ENCODE results near the gene RFTN1.

The RFTN1 gene

DNA sequence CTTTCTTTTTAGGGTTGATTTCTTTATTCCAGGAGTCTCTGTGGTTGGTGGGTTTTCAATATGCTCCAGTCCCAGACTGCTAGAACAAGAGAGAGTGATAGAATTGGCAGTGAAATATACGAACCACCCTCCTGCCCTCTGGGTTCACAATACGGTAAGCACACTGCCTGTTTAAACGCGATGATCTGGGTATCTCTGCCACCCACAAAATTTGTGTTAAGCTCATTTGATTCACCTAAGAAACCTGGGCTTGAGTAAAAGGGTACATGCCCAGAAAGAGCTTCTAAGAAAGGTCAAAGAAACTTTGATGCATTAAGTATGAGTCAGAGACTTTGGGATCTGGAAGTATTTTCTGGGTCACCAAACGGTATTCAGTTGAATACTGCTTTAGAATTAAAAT lies 218.7 kb downstream of the RFTN1 start:
- DNase-seq = no peak
- TF ChIP-seq POLR2A (IDR thresholded peaks at IDR 0.05; ENCODE audit: low read length) = no peak
- no peak for TF ChIP-seq GATA1 (IDR thresholded peaks at IDR 0.05; ENCODE audit: low read depth, low read length)

DNA sequence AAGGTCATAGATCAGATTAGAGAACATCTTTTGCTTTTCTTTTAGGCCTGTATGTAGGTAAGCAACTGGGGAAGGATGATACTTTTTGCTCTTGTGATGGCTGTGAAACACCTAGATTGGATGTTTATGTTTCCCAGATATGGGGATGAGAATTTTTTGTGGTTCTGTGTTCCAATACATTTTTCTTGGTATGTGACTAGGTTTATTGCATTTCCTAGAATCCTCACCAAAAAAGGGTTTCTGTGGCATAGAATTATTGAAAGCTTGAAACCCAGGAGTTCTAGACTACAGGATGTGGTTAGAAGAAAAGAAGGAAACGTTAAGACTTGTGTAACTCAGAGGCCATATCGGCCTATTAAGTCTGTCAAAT lies 222.7 kb downstream of the RFTN1 start:
- DNase-seq = no peak

DNA sequence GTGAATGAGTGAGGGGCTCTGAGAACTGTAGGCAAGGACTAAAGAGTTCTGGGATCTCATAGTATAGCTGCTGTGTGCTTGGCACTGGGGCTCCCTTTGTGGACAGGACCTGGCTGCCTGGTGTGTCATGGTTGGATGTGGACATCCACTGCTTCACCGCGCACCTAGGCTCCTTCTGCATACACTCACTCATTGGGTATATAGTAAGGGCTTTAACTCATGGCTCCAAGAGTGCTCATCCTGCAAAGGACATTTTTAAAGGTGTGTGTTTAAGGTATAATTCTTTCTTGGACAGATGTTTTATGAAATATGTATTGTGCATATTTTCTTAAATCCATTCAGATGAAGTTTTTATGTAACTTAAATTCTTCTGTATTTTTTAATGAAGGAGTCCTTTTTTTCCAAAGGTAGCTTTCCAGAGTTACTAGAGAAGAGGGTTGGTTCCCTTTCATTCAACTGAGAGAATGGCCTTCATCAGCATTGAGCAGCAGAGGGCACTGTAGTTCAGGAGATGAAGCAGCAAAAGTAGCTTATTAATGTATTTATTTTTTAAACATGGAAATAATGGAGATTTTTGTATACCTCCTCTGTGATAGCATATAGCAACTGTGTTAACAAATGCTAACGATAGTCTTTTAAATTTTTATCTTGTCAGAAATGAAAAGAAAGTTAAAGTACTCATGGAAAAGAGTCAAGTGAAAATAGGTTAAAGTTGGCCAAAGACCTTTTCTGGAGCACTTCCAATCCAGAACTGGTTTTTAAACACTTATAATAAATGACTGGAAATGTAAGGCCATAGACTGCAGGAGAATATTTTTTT lies 223.3 kb downstream of the RFTN1 start:
- no peak for TF ChIP-seq POLR2A (IDR thresholded peaks at IDR 0.05; ENCODE audit: low read length)
- TF ChIP-seq GATA1 (IDR thresholded peaks at IDR 0.05; ENCODE audit: low read depth, low read length) = no peak
- peak; percentile 56 to 75 for DNase-seq

More for the DNA sequence above, 222.7 kb downstream of the RFTN1 start:
- no peak for TF ChIP-seq GATA1 (IDR thresholded peaks at IDR 0.05; ENCODE audit: low read depth, low read length)
- TF ChIP-seq POLR2A (IDR thresholded peaks at IDR 0.05; ENCODE audit: low read length) = no peak

DNA sequence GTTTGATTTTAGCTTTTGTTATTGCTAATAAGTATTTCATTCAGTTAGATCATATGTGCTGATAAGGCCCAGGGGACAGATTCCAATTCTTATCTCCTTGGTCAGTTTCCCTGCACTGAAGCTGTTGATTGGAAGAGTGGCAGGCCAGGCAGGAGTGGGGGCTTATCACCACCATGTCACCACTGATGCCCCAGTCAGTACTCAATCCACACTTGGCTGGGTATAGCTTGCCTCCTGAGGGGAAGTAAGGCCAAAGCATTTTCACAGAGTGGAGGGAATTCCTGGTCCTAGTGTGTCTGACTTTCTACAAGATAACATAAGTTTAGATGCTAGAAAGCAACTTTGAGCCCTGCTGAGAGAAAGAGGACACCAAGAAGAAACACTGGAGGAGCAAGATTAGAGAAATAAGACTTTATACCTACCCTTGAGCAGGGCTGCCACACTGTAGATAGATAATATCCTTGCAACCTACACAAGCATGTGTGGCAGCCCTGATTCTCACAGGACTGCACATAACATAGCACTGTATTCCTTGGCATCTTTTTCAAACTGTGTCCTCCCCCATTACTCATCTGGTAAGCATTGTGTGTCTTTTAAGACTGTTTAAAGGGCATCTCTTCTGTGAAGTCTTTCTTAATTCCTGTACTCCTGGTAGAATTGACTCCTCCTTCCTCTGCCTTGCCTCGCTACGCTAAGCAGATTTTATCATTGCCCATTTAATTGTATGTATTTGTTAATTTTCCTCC lies 224.2 kb downstream of the RFTN1 start:
- TF ChIP-seq POLR2A (IDR thresholded peaks at IDR 0.05; ENCODE audit: low read length) = no peak
- TF ChIP-seq GATA1 (IDR thresholded peaks at IDR 0.05; ENCODE audit: low read depth, low read length) = no peak
- peak; percentile 36 to 69 for DNase-seq

DNA sequence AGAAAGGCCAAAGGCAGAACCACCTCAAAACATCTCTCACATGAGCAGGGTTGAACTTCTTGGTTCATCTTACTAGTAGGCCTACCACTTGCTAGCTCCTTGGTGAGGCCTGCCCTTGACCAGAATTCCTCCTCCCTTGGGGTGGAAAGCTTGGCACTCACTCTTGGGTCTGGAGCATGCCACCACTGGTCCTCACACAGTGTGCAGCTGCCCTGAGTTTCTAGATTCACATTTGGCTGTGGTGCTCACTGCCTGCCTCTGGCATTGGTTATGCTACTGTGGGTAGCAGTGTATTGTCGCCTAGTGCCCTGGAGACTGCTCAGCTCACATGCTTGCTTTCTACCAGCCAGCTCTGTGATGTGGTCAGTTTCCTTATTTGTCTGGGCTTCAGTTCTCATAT lies 224.8 kb downstream of the RFTN1 start:
- DNase-seq = peak in 1 of 2 experiments; percentile 25
- no peak for TF ChIP-seq POLR2A (IDR thresholded peaks at IDR 0.05; ENCODE audit: low read length)
- no peak for TF ChIP-seq GATA1 (IDR thresholded peaks at IDR 0.05; ENCODE audit: low read depth, low read length)

DNA sequence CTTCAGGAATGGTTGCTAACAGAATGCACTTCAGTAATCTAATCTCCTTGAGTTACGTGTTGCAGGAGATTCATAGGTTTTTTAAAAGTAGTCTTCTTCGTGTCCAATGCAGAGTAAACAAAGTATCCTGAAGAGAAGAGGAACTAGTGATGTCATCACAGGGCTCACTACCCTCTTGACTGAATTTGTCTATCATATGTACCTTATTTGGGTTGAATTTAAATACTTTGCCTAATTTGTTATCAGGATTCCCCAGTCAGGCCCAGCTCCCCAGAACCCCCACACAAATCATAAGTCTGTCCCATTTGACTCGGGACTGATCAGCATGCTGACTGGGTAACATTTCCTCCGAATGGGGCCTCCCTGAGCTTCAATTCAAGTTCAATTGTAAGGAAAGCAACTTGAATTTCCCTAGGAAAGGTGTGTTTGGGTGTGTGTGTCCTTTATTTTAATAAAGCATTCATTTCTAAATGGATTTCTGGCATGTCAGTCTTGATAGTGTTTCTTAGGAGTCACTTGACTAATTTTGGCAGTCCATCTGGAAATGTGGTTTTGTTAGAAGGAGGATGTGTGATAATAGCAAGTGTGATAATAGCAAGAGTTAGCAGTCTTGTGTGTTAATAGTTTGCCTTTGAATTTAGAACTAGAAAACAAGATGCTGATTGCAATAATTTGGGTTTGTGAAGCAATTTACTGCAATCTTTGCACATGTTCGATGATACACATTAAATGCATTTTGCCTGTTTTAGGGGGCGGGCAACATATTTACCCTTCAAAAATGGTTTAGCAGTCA lies 226.6 kb downstream of the RFTN1 start:
- peak; percentile 36 to 61 for DNase-seq
- TF ChIP-seq GATA1 (IDR thresholded peaks at IDR 0.05; ENCODE audit: low read depth, low read length) (no peak), POLR2A (IDR thresholded peaks at IDR 0.05; ENCODE audit: low read length) (no peak)

DNA sequence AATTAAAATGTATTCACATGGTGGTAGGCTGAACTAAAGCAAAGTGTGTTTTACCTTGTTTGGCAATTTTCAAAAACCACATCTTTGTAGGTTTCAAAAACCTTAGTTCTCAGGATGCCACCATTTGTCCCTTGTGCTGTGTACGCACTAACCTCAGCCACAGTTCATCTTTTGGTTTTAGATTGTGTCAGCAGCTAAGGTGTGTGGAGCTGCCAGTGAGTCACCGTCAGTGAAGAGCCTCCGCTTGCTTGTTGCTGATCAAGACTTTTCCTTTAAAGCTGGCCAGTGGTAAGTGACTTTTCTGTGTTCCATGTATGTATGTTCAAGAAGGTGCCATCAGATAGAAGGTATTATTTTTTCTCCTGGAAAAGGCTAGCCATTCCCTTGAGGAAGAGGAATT lies 227.3 kb downstream of the RFTN1 start:
- TF ChIP-seq POLR2A (IDR thresholded peaks at IDR 0.05; ENCODE audit: low read length) = no peak
- DNase-seq = peak in 1 of 2 experiments; percentile 13

DNA sequence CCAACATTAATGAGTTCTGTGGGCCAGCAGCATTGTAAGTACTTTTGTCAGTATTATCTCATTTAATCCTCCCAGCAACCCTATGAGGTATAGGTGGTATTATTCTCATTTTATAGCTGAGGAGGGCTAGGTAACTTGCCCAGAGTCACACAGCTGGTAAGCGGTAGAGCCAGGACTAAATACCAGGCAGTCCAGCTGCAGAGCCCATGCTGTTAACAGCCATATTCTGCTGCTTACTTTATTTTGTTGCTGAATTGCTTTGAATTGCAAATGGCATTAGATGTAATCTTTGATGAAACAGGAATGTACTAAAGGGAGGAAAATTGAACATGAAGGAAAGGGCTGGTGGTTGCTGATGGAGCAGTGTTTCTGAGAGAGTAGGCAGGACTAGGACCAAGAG lies 228.9 kb downstream of the RFTN1 start:
- DNase-seq = no peak
- TF ChIP-seq POLR2A (IDR thresholded peaks at IDR 0.05; ENCODE audit: low read length) = no peak
- no peak for TF ChIP-seq GATA1 (IDR thresholded peaks at IDR 0.05; ENCODE audit: low read depth, low read length)

DNA sequence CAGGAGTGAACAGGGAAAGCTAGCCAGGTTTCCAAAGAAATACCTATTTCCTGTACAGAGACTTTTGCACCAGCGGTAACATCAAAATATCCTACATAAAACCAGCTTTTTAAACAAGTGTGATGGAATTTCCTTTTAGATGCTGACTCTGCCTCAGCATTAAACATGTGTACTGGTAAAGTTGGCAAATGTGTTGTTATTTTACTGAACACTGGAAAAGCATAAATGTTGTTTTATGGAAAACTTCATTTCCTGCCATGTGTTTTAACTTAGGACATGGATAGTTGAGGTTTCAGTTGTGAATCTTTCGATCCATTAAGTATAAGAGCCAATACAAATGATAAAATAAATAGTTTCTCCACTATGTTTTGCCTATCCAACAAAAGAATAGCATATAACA lies 232.8 kb downstream of the RFTN1 start:
- DNase-seq = no peak
- TF ChIP-seq POLR2A (IDR thresholded peaks at IDR 0.05; ENCODE audit: low read length) (no peak), GATA1 (IDR thresholded peaks at IDR 0.05; ENCODE audit: low read depth, low read length) (no peak)

DNA sequence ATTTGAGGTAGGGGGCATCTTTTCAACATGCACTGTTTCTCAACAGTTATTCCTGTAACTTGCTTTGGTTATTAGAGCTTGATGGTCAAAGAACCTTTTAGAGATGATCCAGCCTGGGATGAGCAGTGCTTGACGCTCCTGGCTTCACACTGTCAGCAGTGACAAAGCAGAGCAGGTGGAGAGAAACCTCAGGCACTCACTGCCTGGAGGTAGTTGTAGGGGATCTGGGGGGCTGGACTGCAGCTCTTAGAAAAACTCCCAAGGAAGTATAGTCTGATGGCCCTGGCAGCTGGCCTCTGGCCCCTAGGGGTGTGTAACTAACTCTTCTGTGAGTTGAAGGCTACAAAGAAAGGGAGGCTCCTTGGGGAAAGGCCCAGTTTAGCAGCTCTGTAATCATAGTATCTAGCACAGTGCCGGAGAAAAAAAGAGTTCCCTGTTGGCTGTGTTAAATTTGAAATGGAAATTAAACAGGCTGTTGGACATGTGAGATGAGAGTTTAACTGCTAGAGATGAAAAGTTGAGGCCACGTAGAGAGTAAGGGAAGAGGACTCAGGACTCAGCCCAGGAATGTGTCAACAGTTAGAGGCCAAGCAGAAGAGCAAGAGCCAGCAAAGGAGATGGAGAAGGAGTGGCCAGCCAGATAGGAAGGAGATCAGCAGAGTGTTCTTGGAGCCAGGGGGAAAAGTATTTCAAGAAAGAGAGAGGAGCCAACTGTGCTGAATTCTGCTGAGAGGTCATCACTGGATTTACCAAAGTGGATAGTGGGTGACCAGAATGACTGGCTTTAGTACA lies 234.3 kb downstream of the RFTN1 start:
- no peak for DNase-seq
- TF ChIP-seq POLR2A (IDR thresholded peaks at IDR 0.05; ENCODE audit: low read length) (no peak), GATA1 (IDR thresholded peaks at IDR 0.05; ENCODE audit: low read depth, low read length) (no peak)

DNA sequence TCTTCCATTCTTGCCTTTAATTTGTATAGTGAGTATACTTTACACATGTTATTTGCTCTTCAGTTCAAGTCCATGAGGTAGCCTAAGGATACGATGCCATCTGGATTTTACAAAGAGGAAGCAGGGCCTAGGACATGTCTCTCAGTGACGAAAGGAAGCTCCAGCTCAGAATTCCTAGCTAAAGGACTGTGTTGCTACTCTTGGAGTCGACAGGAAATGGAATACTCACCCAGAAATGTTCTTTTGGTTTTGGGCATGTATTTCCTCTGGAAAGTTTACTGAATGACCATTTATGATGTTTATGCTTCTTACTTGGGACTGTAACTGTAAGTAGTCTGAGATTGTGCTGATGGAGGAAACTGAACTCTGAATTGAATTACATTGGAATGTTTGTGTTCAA lies 236.0 kb downstream of the RFTN1 start:
- TF ChIP-seq GATA1 (IDR thresholded peaks at IDR 0.05; ENCODE audit: low read depth, low read length) (no peak), POLR2A (IDR thresholded peaks at IDR 0.05; ENCODE audit: low read length) (no peak)
- DNase-seq = no peak

DNA sequence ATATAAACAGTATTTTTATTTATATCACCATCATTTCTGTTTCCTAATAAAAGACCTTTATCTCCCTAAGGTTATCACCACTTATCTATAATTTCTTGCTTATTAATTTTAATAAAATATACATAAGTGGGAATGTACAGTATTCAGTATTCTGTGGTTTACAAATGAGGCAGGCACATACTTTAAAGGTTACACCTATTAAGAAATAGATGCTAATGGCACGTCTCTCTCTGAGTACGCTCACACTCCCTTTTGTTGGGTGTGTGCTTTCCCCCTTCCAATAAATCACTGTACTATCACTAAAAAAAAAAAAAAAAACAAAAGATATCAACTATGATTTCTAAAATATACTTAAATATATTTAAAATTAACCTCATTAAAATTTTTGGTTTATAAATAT lies 239.6 kb downstream of the RFTN1 start:
- TF ChIP-seq POLR2A (IDR thresholded peaks at IDR 0.05; ENCODE audit: low read length) = no peak
- no peak for TF ChIP-seq GATA1 (IDR thresholded peaks at IDR 0.05; ENCODE audit: low read depth, low read length)
- DNase-seq = no peak

DNA sequence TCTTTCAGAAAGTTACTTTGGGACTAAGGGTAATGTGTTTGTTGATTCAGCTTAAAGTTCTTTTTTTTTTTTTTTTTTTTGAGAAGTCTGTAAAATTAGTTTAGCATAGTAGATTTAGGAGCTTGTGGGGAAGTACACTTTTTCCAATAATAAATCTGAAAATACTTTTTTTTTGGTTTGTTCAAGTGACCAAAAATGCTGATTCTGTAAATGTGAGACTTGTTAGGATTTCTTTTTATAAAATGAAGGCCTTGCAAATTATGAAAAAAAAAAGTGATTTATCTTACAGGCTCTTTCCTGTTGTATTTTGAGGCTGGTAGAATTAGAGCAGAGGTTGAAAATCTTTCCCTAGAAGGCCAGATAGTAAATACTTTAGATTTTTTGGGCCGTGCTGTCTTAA lies 240.9 kb downstream of the RFTN1 start:
- no peak for DNase-seq
- TF ChIP-seq POLR2A (IDR thresholded peaks at IDR 0.05; ENCODE audit: low read length) (no peak), GATA1 (IDR thresholded peaks at IDR 0.05; ENCODE audit: low read depth, low read length) (no peak)
